ENCODE measurements around the gene FOXO3B. TPM values are rescaled to one million over a fixed set of nuclear protein-coding genes. Genes with fewer than 3 reads are reported as not detected.
"Not testable (repeated sequence)": the region's sequence is repeated elsewhere in the genome, so short reads cannot be mapped to it uniquely, and the experiment has no call there.

Gene FOXO3B
- total RNA-seq (1 to 10 TPM; 4.5 to 4.6 TPM), total RNA-seq (7.8 to 8.7 reads per million in 2 donors)

GRCh38 chr17:18681767-18682571 lies at the start of gene FOXO3B:
Gene FOXO3B, minus strand, starts transcription at chr17:18682314. Its CDS starts 663 bp downstream, at chr17:18681651.
- not testable (repeated sequence) for H3K27ac Mint-ChIP-seq; H3K36me3 Mint-ChIP-seq (ENCODE audit: low read depth); H3K9me3 ChIP-seq (ENCODE audit: control insufficient read depth, low read length, poor library complexity, severe bottlenecking); H3K4me1 Mint-ChIP-seq; H3K27me3 Mint-ChIP-seq
- peak; percentile 18 to 62 (median 61) for DNase-seq
- peak within 1 kb of the TSS; percentile 72 for H3K4me3 Mint-ChIP-seq
- peak; percentile 87 for ATAC-seq

GRCh38 chr17:18723509-18723908 lies 41.4 kb upstream of the FOXO3B start:
- not testable (repeated sequence) for H3K4me1 Mint-ChIP-seq; ATAC-seq; DNase-seq; H3K9me3 ChIP-seq (ENCODE audit: control insufficient read depth, low read length, poor library complexity, severe bottlenecking); H3K4me3 Mint-ChIP-seq; H3K36me3 Mint-ChIP-seq (ENCODE audit: low read depth); H3K27ac Mint-ChIP-seq; H3K27me3 Mint-ChIP-seq

GRCh38 chr17:18722612-18723011 lies 40.5 kb upstream of the FOXO3B start:
- H3K4me3 Mint-ChIP-seq; ATAC-seq; H3K4me1 Mint-ChIP-seq; H3K36me3 Mint-ChIP-seq (ENCODE audit: low read depth); H3K27me3 Mint-ChIP-seq; H3K9me3 ChIP-seq (ENCODE audit: control insufficient read depth, low read length, poor library complexity, severe bottlenecking); DNase-seq; H3K27ac Mint-ChIP-seq: not testable (repeated sequence)

- H3K4me3 Mint-ChIP-seq; H3K9me3 ChIP-seq (ENCODE audit: control insufficient read depth, low read length, poor library complexity, severe bottlenecking); DNase-seq; ATAC-seq; H3K36me3 Mint-ChIP-seq (ENCODE audit: low read depth); H3K27ac Mint-ChIP-seq; H3K4me1 Mint-ChIP-seq; H3K27me3 Mint-ChIP-seq: not testable (repeated sequence)
Measured at GRCh38 chr17:18721775-18722547, 39.8 kb upstream of the FOXO3B start.

GRCh38 chr17:18719428-18720110 lies 37.5 kb upstream of the FOXO3B start:
- not testable (repeated sequence) for H3K4me3 Mint-ChIP-seq; H3K9me3 ChIP-seq (ENCODE audit: control insufficient read depth, low read length, poor library complexity, severe bottlenecking); H3K27me3 Mint-ChIP-seq

GRCh38 chr17:18718643-18719427 lies 36.7 kb upstream of the FOXO3B start:
- not testable (repeated sequence) for ATAC-seq; H3K4me1 Mint-ChIP-seq; H3K4me3 Mint-ChIP-seq; H3K36me3 Mint-ChIP-seq (ENCODE audit: low read depth); H3K27me3 Mint-ChIP-seq; DNase-seq; H3K9me3 ChIP-seq (ENCODE audit: control insufficient read depth, low read length, poor library complexity, severe bottlenecking)
- H3K27ac Mint-ChIP-seq = peak overlapping the region; percentile 19

More at GRCh38 chr17:18719428-18720110, 37.5 kb upstream of the FOXO3B start:
- DNase-seq; H3K27ac Mint-ChIP-seq; H3K36me3 Mint-ChIP-seq (ENCODE audit: low read depth); H3K4me1 Mint-ChIP-seq; ATAC-seq: not testable (repeated sequence)

GRCh38 chr17:18712354-18712999 lies 30.4 kb upstream of the FOXO3B start:
- DNase-seq = peak; percentile 29 to 49 (median 32)
- H3K36me3 Mint-ChIP-seq (ENCODE audit: low read depth); H3K9me3 ChIP-seq (ENCODE audit: control insufficient read depth, low read length, poor library complexity, severe bottlenecking); H3K4me1 Mint-ChIP-seq; H3K4me3 Mint-ChIP-seq; H3K27me3 Mint-ChIP-seq; H3K27ac Mint-ChIP-seq: not testable (repeated sequence)
- peak; percentile 77 for ATAC-seq

- not testable (repeated sequence) for H3K27ac Mint-ChIP-seq; H3K9me3 ChIP-seq (ENCODE audit: control insufficient read depth, low read length, poor library complexity, severe bottlenecking); DNase-seq; H3K4me1 Mint-ChIP-seq; H3K27me3 Mint-ChIP-seq; H3K4me3 Mint-ChIP-seq; ATAC-seq; H3K36me3 Mint-ChIP-seq (ENCODE audit: low read depth)
Measured at GRCh38 chr17:18708215-18708614, 26.1 kb upstream of the FOXO3B start.

- not testable (repeated sequence) for H3K9me3 ChIP-seq (ENCODE audit: control insufficient read depth, low read length, poor library complexity, severe bottlenecking); DNase-seq; H3K27me3 Mint-ChIP-seq; H3K27ac Mint-ChIP-seq; H3K4me3 Mint-ChIP-seq; H3K4me1 Mint-ChIP-seq; H3K36me3 Mint-ChIP-seq (ENCODE audit: low read depth); ATAC-seq
Measured at GRCh38 chr17:18705955-18706354, 23.8 kb upstream of the FOXO3B start.

GRCh38 chr17:18698473-18699103 lies 16.5 kb upstream of the FOXO3B start:
- DNase-seq; H3K36me3 Mint-ChIP-seq (ENCODE audit: low read depth); H3K4me1 Mint-ChIP-seq; H3K27me3 Mint-ChIP-seq; H3K9me3 ChIP-seq (ENCODE audit: control insufficient read depth, low read length, poor library complexity, severe bottlenecking); ATAC-seq: not testable (repeated sequence)
- Mint-ChIP-seq H3K27ac (peak overlapping the region; percentile 78), H3K4me3 (peak overlapping the region; percentile 89)

- H3K4me1 Mint-ChIP-seq; H3K4me3 Mint-ChIP-seq; H3K9me3 ChIP-seq (ENCODE audit: control insufficient read depth, low read length, poor library complexity, severe bottlenecking); ATAC-seq; H3K27me3 Mint-ChIP-seq; H3K27ac Mint-ChIP-seq; DNase-seq; H3K36me3 Mint-ChIP-seq (ENCODE audit: low read depth): not testable (repeated sequence)
Measured at GRCh38 chr17:18695143-18695542, 13.0 kb upstream of the FOXO3B start.

GRCh38 chr17:18682668-18683067 lies 554 bp upstream of the FOXO3B start:
- H3K4me3 Mint-ChIP-seq = peak overlapping the region; percentile 41
- not testable (repeated sequence) for H3K27ac Mint-ChIP-seq; DNase-seq; H3K9me3 ChIP-seq (ENCODE audit: control insufficient read depth, low read length, poor library complexity, severe bottlenecking); H3K27me3 Mint-ChIP-seq; H3K36me3 Mint-ChIP-seq (ENCODE audit: low read depth); ATAC-seq; H3K4me1 Mint-ChIP-seq

Data from T-helper 17 cell (primary cell).